GM19240 (cell line): Measurements from ENCODE around the gene MMP24.
"Not testable (repeated sequence)": the region's sequence is repeated elsewhere in the genome, so short reads cannot be mapped to it uniquely, and the experiment has no call there.

Source experiments
- DNase-seq: peaks from one replicate; pipeline ENCODE4 v3.0.0; 2011; ENCODE audit warnings: low spot score; ENCODE audit not compliant: insufficient read length

MMP24 gene

GRCh38 chr20:35226126-35226883 is at the start of gene MMP24:
Gene MMP24 (plus strand): TSS chr20:35226690. CDS start chr20:35226739, 49 bp downstream.
- no peak for DNase-seq

GRCh38 chr20:35179292-35180212 is 46.9 kb upstream of the MMP24 start:
- DNase-seq, result no peak

- no peak for DNase-seq
These were observed 46.2 kb upstream of the MMP24 start for GRCh38 chr20:35180266-35180665.

DNA sequence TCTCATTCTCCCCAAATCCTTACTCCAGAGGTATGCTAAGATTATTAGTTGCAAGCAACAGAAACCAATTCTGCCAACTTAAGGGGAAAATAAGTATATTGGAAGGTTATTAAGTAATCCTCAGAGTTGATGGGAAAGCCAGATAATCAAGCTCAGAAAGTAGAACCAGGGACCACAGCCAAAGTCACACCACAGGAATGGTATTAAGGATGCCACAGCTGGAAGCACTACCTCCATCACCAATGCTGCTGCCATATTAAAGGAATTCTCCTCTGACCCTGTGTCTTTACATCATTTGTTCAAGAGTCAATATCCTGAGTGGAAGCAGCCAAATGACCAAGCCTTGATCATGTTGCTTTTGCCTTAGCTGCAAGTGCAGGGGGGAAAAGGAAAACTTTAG is 44.8 kb upstream of the MMP24 start:
- DNase-seq, result no peak

- DNase-seq, result not testable (repeated sequence)
These were observed 39.7 kb upstream of the MMP24 start for GRCh38 chr20:35186691-35187289.

DNA sequence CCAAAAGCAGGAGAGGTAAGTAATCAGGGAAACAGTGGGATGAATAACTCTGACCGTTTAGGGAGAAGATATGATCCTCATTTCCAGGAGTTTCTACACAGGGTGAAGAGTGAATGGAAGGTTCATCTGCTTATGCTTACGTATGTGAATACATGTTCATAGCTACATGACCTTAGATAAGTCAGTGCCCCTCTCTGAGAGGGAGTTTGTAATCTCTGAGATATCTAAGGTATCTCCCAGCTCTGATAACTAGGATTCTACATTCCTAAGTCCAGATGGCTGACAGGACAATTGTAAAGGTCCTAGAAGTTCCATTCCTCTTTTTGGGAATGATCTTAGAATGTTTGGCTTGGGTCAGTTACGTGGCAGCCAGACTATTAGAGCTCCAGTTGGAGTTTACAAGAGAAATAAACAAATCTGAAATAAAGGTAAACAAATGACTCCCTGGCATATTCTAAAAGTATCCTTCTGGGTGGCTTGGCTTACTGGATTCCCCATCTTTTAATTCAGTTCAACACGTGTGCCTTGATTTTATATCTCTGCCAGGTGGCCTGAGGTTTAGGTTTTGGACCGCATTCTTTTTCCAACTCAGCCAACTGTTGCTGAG is 38.8 kb upstream of the MMP24 start:
- no peak for DNase-seq

DNA sequence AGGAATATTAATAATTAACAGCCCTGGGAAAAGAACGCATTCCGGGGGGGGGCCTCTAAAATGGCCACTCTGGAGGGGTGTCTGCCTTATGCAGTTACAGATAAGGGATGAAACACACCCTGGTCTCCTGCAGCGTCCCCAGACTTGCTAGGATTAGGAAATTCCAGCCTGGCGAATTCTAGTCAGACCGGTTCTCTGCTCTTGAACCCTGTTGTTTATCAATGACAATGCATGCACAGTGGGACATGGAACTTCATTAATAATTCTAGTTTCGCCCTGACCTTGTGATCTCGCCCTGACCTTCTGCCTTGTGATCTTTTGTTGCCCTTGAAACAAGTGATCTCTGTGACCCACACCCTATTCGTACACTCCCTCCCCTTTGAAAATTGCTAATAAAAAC is 37.3 kb upstream of the MMP24 start:
- not testable (repeated sequence) for DNase-seq

DNA sequence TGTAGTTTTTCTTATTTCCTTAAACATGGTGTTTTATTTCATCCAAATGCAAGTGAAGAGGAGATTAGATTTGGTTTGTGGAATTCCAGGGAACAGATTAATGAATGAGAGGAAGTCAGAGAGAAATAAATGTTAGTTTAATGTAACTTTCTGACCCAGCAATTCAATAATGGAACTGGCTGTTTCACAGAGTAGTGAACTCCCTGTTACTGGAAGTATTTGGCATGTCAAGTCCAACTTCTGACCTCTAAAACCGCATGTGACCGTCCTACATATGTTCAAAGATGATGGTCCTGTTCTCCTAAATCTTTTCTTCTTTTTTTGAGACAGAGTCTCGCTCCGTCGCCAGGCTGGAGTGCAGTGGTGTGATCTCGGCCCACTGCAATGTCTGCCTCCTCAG is 35.9 kb upstream of the MMP24 start:
- no peak for DNase-seq

DNA sequence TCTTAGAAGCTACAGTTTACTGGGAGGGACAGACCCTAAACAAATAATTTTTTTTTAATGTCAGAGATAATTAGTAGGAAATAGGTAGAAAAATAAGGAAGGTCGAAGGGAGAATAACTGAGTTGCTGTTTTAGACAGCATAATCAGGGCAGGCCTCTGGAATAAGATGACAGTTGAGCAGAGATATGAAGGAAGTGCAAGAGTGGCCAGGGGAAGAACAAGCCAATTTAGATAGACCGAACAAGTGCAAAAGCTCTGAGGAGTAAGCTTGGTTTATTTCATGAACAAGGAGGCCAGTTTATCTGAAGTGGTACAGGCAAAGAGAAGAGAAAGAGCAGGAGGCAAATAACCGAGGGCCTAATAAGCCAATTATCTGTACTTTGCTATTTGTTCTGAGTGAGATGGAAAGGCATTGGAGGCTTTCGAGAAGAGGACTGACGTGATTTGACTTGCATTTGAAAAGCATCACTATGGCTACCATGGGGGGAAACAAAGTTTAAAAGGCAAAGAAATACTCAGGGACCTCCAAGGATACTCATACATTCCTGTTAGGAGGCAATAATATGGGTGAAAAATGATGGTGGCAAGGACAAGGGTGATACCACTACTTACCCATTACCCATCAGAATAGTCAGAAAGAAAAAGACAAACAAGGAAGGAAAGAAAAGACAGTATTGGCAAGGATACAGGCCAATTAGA is 34.9 kb upstream of the MMP24 start:
- DNase-seq, result no peak

DNA sequence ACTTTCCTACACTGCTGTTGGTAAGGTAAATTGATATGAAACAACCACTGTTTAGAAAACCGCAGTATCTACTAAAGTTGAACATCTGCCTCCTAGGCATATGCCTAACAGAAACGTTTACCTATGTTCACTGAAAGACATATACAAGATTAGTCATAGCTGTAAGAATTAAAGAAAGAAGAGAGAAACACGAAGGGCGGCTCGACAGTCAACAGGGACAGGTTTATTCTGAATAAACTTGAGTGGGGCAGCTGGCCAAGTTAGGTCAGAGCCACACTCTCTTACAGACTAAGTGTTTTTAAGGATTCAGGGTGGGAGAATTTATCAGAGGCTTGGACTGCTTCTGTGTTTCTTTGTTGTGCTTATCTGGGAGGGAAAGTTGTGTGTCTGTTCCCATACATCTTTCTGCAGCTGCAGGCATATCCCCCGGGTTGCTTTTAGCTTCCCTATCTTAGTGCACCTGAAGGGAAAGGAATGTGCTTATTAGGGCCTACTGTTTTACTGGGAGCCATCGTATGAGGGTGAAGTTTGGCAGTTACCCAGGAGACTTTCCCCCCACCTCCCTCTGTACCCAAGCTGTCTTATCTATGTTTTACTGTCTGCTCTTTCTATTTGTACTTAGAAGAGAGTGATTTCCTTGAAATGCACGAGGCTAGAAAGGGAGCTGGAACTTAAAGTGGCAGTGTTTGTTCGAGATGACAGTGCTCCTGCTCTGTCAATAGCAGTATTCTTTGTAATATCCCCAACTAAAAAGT is 34.2 kb upstream of the MMP24 start:
- no peak for DNase-seq

- DNase-seq, result not testable (repeated sequence)
These were observed 33.3 kb upstream of the MMP24 start for GRCh38 chr20:35193031-35193791.

DNA sequence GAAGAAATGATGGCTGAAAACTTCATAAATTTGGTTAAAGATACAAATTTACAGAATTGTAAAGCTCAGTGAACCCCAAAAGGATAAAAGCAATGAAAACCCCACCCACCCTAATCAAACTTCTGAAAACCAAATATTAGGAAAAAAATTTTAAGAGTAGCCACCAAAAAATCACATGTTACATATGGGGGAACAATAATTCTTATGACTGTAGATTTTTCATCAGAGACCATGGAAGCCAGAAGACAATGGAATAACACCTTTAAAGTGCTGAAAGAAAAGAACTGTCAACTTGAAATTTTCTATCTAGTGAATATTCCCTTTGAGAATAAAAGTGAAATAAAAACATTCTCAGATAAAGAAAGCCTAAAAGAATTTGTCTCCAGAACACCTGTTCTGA is 30.2 kb upstream of the MMP24 start:
- no peak for DNase-seq

- no peak for DNase-seq
These were observed 26.8 kb upstream of the MMP24 start for GRCh38 chr20:35199740-35200139.

- no peak for DNase-seq
These were observed 26.2 kb upstream of the MMP24 start for GRCh38 chr20:35200267-35200666.

- not testable (repeated sequence) for DNase-seq
These were observed 25.0 kb upstream of the MMP24 start for GRCh38 chr20:35201467-35201866.

- no peak for DNase-seq
These were observed 19.7 kb upstream of the MMP24 start for GRCh38 chr20:35206802-35207201.

- DNase-seq, result no peak
These were observed 18.4 kb upstream of the MMP24 start for GRCh38 chr20:35207950-35208611.

DNA sequence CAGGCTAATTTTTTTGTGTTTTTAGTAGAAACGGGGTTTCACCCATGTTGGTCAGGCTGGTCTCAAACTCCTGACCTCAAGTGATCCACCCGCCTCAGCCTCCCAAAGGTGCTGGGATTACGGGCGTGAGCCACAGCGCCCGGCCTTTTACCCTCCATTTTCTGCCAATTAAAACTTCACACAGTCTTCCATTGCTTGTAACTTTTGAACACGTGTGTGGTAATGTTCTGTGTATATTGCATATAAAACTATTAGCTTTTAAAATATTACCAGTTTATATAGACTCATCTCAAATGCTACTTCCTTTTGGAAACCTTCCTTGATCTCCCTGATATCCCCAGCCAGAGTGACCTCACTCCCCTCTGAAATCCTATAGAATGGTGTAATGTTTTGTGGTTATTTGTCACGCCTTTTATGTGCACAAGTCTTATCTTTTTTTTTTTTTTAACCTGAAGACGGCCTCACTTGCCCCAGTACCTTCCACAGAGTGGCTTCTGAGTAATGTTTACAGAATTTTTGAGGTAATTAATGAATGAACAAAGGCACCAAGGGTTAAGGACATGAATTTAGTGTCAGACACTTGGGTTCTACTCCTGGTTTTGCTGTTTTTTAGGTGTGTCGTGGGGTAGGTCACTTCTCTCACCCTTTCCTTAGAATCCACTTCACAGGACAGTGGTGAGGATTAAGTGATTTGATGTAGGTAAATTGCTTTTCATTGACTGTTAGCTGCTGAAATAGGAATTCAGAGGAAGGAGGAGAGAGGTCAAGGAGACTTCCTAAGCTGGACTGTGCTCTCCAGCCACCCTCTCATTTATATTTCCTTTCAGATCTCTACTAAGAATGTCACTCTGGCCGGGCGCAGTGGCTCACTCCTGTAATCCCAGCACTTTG is 11.2 kb upstream of the MMP24 start:
- no peak for DNase-seq
